Central memory CD4-positive, alpha-beta T cell (primary cell): ENCODE measurements around the gene UBA1.
A peak's percentile ranks its signal among the peaks of the same experiment; 100 is the strongest.

ENCODE experiments used
- DNase-seq: peaks from one replicate; pipeline ENCODE4 v3.0.0; 2022

The UBA1 gene

DNA sequence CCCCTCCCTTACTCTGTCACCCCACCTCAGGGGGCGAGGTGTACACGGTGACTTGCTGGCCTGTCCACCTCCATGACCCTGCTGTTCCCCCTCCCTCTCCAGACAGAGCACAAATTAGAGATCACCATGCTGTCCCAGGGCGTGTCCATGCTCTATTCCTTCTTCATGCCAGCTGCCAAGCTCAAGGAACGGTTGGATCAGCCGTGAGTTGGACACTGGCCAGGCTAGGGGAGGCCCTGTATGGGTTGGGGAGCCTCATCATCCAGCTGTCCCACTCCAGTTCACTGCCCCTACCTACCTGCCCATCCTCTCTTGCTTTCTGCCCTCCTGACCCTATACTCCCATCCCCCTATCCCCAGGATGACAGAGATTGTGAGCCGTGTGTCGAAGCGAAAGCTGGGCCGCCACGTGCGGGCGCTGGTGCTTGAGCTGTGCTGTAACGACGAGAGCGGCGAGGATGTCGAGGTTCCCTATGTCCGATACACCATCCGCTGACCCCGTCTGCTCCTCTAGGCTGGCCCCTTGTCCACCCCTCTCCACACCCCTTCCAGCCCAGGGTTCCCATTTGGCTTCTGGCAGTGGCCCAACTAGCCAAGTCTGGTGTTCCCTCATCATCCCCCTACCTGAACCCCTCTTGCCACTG, 20.9 kb downstream of the UBA1 start:
- no peak for DNase-seq

GRCh38 chrX:47215291-47215900, 21.8 kb downstream of the UBA1 start:
- DNase-seq: no peak

- no peak for DNase-seq
Observed at GRCh38 chrX:47216393-47216925, 22.8 kb downstream of the UBA1 start.

DNA sequence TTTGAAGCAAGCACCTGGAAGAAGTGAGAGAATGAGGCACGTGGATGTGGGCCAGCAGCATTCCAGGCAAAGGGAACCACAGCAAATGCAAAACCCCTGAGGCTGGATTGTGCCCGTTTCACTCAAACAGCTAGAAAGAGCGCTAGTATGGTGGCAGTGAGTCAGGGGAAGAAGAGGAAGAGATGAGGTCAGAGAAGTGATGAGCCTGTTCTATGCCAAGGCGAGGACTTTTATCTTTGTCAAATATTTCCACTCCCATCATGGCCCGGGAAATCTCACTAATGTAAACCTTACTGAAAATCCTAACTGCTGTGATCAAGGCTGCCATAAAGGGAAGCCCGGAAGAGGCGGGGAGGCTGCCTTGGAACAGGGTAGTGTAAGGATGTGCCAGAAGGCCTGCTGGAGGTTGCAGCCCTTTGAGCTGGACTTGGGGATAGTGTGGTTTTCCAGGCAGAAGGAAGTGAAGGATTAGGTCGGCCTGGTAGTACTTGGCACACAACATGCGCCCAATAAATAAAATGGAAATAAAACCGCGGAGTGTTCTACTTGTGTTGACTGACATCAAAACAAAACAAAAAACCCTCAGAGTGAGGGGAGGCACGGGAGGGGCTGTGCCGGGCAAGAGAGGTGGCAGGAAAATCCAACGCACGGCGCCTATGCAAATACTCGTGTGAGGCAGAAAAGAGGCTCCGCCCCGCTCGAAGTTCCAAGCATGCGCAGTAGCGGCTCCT, 23.7 kb downstream of the UBA1 start:
- no peak for DNase-seq

DNA sequence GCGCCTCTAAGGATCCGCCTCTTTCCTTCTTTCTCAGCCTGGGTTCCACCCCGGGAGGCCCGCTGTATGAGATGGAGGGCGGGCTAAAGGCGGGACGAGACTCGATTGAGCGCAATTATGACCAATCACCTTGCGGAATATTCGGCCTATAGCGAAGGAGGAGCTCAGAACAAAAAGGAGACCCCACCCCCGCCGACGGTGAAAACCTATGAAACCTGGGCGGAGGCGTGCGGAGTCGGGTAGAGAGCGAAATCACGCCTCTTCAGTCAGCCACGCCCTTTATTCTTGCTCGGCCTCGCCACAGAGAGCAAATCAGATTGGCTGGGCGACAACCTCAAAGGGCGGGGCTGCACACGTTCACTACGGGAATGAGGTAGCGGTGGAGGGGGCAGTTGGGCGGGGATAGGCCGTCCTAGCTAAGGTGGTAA, 24.2 kb downstream of the UBA1 start:
- peak; percentile 100 for DNase-seq

DNA sequence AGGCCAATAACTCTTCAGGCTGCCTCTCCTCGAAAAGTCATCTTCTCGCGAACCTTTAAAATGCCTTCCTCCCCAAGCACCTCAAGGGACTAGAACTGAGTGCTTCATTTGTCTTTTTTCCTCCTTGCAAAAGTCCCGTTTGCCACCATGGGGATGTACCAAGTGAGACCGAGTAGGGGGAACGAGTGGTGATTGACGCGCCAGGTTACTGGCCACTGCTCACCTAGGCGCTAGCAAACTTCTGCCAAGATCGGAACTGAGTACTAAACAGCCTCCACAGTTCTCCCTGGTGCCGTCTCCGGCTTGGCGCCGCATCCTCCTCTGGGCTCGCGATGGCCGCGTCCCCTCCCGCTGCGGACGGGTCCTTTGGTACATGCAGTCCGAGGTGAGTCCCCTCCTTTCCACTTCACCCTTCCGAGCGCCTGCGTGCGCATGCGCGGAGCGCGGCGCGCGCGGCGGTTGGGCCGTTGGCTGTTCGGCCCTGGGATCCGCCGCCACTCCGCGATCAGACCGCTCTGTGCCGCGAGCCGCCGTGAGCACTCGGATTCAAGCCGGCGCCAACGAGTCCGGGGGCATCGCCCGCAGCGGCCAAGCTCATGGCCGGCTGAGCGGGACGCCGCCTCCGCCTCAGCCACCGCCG, 24.8 kb downstream of the UBA1 start, which contains the start of gene CDK16:
Gene CDK16 (plus strand): TSS at position 402 of the 640 bp plus-strand sequence. CDS start 4,877 bp downstream, outside the sequence.
- peak; percentile 88 for DNase-seq

DNA sequence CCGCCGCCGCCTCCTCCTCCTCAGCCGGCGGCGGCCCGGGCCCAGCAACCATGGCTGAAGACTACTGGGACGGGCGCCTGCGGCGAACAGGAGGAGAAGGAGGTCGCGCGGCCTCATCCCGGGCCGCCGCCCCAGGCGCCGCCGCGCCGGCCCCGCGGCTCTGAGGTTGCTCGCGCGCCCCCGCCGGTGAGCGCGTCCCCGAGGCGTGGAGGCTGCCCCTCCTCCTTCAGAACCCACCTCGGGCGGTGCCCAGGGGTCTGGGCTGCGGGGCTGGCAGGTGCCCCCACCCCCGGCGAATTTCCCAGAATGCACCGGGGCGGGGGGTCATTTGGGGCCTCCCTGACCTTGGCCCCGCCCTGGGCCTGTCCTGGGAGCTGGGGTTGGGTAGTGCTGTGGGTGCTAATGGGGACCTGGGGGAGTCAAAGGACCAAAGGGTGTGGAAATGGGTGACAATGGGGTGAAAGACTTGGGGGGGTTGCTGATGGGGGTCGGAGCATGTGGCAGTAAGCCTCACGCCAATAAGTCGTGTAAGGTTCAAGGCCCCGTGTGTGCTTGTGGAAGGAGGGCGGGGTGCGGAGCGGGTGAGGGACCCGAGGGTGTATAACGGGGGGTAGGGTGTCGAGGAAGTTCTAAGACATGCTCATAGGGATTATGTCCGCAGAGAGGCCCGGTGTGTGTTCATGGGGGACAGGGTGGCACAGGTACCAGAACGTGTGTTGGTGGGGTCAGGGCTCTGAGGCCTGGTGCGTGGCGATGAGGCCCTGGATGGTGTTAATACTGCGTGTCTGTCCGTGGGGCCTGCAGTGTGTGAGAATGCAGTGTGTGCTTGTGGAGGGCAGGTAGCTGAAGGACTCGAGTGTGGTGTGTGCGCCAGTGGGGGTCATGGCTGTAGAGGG, 25.5 kb downstream of the UBA1 start:
- no peak for DNase-seq

DNA sequence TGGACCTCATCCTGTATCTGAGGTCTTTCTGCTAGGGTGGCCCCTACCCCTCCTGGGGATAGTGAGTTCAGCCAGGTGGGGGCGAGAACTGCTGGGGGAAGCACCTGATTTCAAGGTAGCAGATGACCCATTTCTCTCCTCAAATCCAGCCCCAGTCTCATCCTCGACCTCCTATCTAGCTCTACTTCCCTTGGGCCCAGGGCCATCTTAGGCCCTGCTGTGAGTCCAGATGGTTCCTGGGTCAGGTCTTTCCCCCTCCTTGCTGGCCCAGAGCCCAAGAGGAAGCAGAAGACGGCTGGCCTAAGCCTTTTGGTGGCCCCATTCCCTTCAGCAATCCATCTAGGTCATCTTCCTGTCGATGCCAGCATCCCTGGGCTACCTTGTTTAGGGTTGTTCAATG, 28.1 kb downstream of the UBA1 start:
- no peak for DNase-seq

DNA sequence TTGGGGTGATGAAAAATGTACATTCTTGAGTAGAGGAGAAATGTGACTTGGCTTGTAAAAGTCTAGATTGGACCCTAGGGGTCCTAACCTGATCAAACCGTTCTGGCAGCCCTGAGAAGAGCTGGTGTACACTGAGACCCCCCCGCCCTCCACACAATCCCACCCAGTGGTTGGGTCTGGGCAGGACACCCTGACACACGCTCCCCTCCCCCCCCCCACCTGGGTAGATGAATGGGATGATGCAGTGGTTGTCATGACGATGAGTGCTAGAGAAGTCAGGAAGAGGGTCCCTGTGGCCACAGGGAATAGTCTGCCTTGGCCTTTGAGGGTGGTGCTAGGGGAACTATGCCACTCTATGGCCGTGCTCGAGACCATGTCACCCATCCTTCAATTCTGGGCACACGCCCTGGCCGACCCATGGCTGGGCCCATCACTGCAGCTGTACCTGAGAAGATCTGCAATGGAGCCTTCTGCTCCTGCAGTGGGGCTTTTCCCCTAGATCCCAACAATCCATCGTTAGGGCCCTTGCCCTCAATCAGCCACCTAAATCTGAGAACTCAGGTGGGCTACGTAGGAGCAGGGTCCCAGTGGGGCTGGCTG, 29.2 kb downstream of the UBA1 start:
- DNase-seq: no peak

GRCh38 chrX:47223476-47224250, 30.0 kb downstream of the UBA1 start:
- no peak for DNase-seq

GRCh38 chrX:47224266-47224895, 30.8 kb downstream of the UBA1 start:
- DNase-seq: no peak

DNA sequence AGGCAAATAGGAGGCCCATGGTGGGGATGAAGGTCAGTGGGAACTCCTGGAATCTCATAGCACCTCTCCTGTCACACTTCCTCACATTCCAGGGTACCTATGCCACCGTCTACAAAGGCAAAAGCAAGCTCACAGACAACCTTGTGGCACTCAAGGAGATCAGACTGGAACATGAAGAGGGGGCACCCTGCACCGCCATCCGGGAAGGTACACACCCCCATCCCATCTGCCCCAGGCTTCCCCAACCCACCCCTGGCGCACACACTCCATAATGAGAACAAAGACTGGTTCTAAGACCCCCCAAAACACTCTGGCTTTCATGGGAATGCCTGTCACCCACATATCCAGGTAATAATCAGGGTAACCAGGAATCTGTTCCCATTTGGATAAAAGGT, 31.3 kb downstream of the UBA1 start:
- DNase-seq: no peak

GRCh38 chrX:47226071-47226470, 32.4 kb downstream of the UBA1 start:
- DNase-seq: no peak

- no peak for DNase-seq
Observed at GRCh38 chrX:47226531-47227333, 33.1 kb downstream of the UBA1 start.

DNA sequence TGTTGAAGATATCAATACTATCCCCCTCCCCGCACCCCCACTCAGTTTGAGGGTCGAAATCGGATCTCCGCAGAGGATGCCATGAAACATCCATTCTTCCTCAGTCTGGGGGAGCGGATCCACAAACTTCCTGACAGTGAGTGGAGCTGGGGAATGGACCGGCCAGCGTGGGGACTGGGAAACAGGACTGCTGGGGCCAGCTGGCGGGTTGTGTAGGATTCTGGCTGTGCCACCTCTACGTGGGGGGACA, 33.6 kb downstream of the UBA1 start:
- no peak for DNase-seq

GRCh38 chrX:47228550-47229270, 35.1 kb downstream of the UBA1 start:
- DNase-seq: no peak

- DNase-seq: no peak
Observed at GRCh38 chrX:47229427-47229826, 35.8 kb downstream of the UBA1 start.

- no peak for DNase-seq
Observed at GRCh38 chrX:47230136-47230868, 36.7 kb downstream of the UBA1 start.
